GM10248 (cell line): ENCODE measurements around the gene ADK.

ENCODE experiments used
- CTCF ChIA-PET: fragments of 300-600 bp; sonication (Branson Sonifier 250); formaldehyde crosslinking; extraction: SDS; loops from one replicate; lab custom pipeline; 2021; ENCODE audit warnings: antibody characterized with exemption; lab: Yijun Ruan, JAX
- POLR2A ChIA-PET: fragments of 350-650 bp; sonication (Branson Sonifier 250); formaldehyde crosslinking; extraction: SDS; loops from one replicate; lab custom pipeline; 2020; ENCODE audit warnings: antibody characterized with exemption; lab: Yijun Ruan, JAX
- DNase-seq: peaks from one replicate; pipeline ENCODE4 v3.0.0; 2012; ENCODE audit errors: extremely low spot score
- CTCF ChIP-seq: IDR thresholded peaks from 2 replicates; pipeline ENCODE4 v1.5.1; 2012; ENCODE audit warnings: mild to moderate bottlenecking, low read depth; ENCODE audit errors: extremely low read depth, missing control alignments, control extremely low read depth

Gene ADK

DNA sequence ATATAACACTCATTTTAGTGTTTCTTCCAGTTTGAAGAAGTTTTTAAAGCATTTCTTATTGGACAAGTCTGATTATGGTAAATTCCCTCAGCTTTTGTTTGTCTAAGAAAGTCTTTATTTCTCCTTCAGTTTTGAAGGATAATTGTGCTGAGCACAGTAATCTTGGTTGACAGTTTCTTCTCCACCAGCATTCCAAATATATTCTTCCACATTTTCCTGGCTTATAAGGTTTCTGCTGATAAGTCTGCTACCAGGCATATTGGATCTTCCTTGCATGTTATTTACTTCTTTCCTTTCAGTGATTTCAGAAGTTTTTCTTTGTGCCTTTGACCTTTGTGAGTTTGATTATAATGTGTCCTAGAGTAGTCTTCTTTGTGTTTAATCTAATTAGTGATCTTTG is 210.7 kb downstream of the ADK start:
- no peak for TF ChIP-seq CTCF
- ChIA-PET CTCF (interaction anchor here (1.4 kb wide), 1 partner anchor 8 kb away, joined by 4 read pairs; no protein-coding TSS in a partner anchor), POLR2A (no interaction called here)
- no peak for DNase-seq

GRCh38 chr10:74363727-74364126 is 212.7 kb downstream of the ADK start:
- POLR2A ChIA-PET, result no interaction called here
- TF ChIP-seq CTCF, result no peak
- DNase-seq, result no peak
- CTCF ChIA-PET, result interaction anchor here (1.3 kb wide), 1 partner anchor 11 kb away, joined by 3 read pairs; no protein-coding TSS in a partner anchor

DNA sequence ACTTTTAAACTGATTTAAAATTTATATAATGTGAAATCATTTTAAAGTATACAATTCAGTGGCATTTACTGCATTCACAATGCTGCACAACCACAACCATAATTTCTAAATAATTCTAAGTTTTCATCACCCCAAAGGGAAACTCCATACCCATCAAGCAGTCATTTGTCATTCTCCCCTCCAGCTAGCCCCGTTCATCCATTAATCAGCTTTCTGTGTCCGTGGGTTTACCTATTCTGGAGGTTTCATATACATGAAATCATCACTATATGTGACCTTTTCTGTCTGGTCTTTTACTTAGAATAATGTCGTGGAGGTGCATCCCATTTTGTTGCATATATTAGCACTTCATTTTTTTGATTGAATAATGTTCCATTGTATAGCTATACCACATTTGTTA is 214.1 kb downstream of the ADK start:
- ChIA-PET CTCF (interaction anchor here (1.0 to 1.3 kb wide), 2 partner anchors 9 to 11 kb away, joined by 3 read pairs; no protein-coding TSS in a partner anchor), POLR2A (no interaction called here)
- no peak for TF ChIP-seq CTCF
- no peak for DNase-seq

- ChIA-PET POLR2A (no interaction called here), CTCF (no interaction called here)
Observed at GRCh38 chr10:74371696-74372095, 220.7 kb downstream of the ADK start.

DNA sequence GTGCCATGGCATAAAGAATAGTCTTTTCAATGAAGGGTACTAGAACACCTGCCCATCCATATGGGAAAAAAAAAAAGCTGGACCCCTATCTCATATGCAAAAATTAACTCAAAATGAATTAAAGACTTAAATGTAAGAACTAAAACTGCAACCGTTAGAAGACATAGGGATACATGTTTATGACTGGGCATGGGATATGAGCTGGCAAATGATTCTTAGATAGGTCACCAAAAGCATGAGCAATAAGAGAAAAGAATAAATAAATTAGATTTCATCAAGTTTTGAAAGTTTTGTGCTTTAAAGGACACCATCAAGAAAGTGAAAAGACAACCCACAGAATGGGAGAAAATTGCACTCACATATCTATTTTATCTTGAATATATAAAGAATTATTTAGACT is 222.0 kb downstream of the ADK start:
- TF ChIP-seq CTCF, result no peak
- no peak for DNase-seq
- ChIA-PET CTCF (interaction anchor here (1.7 kb wide), 1 partner anchor 11 kb away, joined by 4 read pairs; no protein-coding TSS in a partner anchor), POLR2A (no interaction called here)

More at GRCh38 chr10:74371696-74372095, 220.7 kb downstream of the ADK start:
- no peak for DNase-seq
- TF ChIP-seq CTCF, result no peak

GRCh38 chr10:74377476-74377875 is 226.5 kb downstream of the ADK start:
- no peak for DNase-seq
- CTCF ChIA-PET, result no interaction called here

More at GRCh38 chr10:74377476-74377875, 226.5 kb downstream of the ADK start:
- POLR2A ChIA-PET, result no interaction called here
- TF ChIP-seq CTCF, result no peak
